ENCODE measurements around the gene OR2S2. TPM values are rescaled to one million over a fixed set of nuclear protein-coding genes. Genes with fewer than 3 reads are reported as not detected.

Gene OR2S2
- total RNA-seq, 1 donor from 2014 or later = not detected

DNA sequence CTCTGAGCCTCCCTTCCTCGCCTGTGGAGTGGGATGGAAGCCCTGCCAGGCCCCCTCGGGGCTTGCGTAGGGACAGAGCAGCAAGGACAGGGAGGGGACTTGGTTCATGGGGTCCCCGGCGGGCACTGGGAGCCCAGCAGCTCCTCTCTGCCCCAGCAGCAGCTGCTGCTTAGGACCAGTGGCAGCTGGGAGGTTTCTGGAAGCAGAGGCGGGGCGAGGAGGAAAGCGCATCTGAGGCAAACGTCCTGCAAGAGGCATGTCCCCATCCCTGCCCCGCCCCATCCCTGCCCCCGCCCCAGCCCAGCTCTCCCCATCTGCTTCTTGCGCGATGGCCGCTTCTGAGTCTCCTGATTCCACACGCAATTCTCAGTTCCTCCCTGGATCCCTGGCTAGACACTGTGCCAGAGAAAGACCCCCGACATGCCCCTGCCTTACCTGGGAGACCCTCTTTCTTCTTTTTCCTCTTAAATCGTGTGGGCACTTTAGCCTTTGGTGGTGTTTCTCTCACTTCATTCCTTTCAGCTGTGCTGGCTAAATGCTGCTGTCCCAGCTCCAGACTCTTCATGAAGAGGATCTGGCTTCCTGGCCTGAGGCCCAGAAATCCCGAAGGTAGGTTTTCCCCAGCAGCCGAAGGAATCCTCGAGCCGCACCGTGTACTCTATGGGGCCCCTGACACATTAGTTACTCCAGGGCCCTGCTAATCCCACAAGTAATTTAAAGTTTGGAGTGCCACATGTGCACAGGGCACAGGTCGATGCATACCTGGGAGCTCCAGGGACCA, 4.4 kb upstream of the OR2S2 start:
- DNase-seq (ENCODE audit: low read depth) = peak; percentile 19

DNA sequence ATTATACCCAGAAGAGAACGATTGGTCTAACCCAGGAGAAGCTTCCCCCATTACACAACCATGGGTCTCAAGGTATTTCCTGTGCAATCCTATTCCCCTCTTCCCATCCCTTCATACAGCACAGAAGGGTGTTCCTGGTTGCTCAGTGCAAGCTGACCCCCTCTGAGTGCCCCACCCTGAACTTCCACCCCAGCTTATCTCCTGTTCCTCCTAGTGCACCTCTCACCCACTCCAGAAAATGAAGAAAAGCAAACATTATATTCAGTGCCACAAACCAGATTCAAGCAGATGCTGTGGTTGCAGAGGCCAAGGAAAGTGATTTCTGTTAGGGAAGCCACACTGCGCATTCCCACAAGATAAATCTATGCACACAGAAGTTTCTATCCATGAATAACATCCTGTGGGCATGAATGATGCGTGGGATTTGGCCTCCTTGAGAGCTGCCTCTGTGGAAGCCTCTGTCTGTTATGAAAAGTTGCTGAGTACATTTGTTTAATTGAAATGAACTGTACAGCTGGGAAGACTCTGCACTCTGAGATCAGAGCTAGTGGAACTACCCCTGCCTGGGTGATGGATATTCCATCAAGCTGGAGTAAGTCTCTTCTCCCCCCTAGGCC, 2.2 kb upstream of the OR2S2 start:
- TF ChIP-seq, protein P1, sequence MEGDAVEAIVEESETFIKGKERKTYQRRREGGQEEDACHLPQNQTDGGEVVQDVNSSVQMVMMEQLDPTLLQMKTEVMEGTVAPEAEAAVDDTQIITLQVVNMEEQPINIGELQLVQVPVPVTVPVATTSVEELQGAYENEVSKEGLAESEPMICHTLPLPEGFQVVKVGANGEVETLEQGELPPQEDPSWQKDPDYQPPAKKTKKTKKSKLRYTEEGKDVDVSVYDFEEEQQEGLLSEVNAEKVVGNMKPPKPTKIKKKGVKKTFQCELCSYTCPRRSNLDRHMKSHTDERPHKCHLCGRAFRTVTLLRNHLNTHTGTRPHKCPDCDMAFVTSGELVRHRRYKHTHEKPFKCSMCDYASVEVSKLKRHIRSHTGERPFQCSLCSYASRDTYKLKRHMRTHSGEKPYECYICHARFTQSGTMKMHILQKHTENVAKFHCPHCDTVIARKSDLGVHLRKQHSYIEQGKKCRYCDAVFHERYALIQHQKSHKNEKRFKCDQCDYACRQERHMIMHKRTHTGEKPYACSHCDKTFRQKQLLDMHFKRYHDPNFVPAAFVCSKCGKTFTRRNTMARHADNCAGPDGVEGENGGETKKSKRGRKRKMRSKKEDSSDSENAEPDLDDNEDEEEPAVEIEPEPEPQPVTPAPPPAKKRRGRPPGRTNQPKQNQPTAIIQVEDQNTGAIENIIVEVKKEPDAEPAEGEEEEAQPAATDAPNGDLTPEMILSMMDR (conservative IDR thresholded peaks at IDR 0.05; ENCODE audit: low read depth, low read length) = no peak
- no peak overlapping the region for H3K4me3 ChIP-seq (ENCODE audit: low read depth, low read length)
- DNase-seq (ENCODE audit: low read depth) = no peak

More for the DNA sequence above, 4.4 kb upstream of the OR2S2 start:
- no peak overlapping the region for H3K4me3 ChIP-seq (ENCODE audit: low read depth, low read length)
- TF ChIP-seq, protein P1 (conservative IDR thresholded peaks at IDR 0.05; ENCODE audit: low read depth, low read length) = no peak

DNA sequence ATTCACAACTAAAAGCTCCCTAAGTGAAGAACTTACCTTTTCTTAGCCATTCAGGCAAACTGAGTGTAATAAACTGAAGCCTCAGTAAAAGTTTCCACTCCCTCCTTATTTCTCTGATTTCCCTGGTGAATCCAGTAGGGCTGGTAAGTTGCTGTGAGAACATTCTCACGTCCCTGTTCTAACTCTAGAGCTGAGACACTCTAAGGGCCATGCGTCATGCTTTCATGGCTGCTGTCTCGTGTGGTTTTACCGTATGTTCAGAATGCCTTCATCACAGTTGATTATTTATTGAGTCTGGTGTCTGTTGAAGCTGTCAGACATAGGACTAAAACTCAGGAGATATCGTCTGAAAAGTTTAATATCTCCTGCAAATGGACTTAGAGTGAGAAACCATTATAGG, 1.3 kb downstream of the OR2S2 start:
- DNase-seq (ENCODE audit: low read depth) = no peak
- TF ChIP-seq, protein P1 (conservative IDR thresholded peaks at IDR 0.05; ENCODE audit: low read depth, low read length) = no peak
- no peak overlapping the region for H3K4me3 ChIP-seq (ENCODE audit: low read depth, low read length)

DNA sequence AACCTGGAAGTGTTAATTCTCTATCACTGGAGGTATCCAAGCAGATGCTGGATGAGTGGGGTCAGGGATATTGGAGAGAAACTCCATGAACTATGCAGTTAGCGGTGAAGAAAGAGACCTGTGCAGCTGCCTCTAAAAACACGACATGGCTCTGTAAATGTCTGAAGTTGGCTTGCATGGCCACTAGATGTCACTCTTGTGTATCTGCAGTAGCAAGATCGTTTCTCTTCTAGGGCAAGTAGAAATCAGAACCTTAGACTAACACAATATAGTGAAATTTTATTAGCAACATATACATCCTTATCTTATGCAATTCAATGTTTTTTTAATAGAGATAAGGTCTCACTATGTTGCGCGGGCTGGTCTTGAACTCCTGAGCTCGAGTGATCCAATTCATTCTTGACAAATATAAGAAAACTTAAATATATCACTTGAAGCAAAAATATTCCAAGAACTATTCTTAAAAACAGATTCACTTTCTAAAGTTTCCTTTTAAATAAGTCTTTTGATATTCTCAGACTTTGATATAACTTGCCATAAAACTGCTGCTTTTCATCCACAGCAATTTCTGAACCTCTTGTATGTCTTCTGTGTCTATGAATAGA, 2.9 kb downstream of the OR2S2 start:
- H3K4me3 ChIP-seq (ENCODE audit: low read depth, low read length) = no peak overlapping the region

DNA sequence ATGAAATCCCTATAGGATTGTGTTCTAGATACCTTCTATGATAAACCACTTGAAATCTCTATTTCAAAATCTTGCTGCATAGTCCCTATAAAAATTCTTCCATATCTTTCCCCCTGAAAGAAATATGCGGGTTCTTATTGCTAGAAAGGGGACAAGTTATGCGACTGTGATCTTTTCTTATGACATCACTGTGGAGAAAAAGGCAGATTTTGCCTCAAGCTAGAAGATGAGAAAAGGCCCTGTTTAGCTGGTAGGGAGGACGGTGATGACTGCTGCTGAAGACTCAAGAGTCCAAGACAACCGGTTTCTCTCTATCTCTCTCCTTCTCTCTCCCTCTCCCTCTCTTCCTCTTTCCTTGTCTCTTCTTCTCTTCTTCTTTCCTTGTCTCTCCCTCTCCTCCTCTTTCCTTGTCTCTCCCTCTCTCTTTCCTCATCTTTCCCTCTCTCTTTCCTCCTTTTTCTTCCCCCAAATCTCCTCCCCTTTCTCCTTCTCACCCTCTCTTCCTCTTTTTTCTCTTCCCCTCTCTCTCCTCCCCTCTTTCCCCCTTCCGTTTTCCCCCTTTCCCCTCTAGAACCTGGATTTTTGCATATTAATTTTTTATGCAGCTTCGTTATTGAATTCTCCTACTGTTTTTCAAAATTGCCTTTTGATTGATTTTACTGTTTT, 5.3 kb downstream of the OR2S2 start:
- H3K4me3 ChIP-seq (ENCODE audit: low read depth, low read length) = no peak overlapping the region
- no peak for DNase-seq (ENCODE audit: low read depth)
- TF ChIP-seq, protein P1 (conservative IDR thresholded peaks at IDR 0.05; ENCODE audit: low read depth, low read length) = no peak

More for the DNA sequence above, 2.9 kb downstream of the OR2S2 start:
- DNase-seq (ENCODE audit: low read depth) = no peak
- TF ChIP-seq, protein P1 (conservative IDR thresholded peaks at IDR 0.05; ENCODE audit: low read depth, low read length) = peak; percentile 90

DNA sequence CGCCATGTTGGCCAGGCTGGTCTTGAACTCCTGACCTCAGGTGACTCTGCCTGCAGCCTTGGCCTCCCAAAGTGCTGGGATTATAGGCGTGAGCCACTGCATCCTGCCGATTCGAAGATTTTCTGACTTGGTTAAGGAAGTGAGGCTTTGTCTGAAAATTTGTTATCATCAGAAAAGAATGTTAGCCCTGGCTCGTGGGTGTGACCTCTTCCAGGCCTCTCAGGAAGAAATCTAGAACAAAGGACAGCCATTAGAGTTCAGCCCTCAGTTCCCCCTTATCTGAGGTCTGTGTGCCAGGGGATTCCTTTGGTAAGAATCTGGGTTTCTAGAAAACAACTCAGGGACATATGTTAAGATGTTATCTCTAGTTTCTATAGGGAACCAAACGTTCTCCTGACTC, 6.2 kb downstream of the OR2S2 start:
- DNase-seq (ENCODE audit: low read depth) = no peak
- H3K4me3 ChIP-seq (ENCODE audit: low read depth, low read length) = no peak overlapping the region
- TF ChIP-seq, protein P1 (conservative IDR thresholded peaks at IDR 0.05; ENCODE audit: low read depth, low read length) = no peak
